Fibroblast of the conjunctiva (primary cell): Measurements from ENCODE around the gene KLK3.

Experiments used
- DNase-seq: peaks from one replicate; pipeline ENCODE4 v3.0.0-alpha.2; 2010; ENCODE audit warnings: low read depth

The KLK3 gene

GRCh38 chr19:50831026-50831396 is 23.7 kb upstream of the KLK3 start:
- no peak for DNase-seq

GRCh38 chr19:50832666-50833065 is 22.0 kb upstream of the KLK3 start:
- DNase-seq = no peak

- DNase-seq = no peak
Measured at GRCh38 chr19:50833117-50833801, 21.5 kb upstream of the KLK3 start, which contains the start of gene KLK15. KLK15 (minus strand) TSS chr19:50833574; CDS start chr19:50831492, 2,082 bp downstream.

- no peak for DNase-seq
Measured at GRCh38 chr19:50833802-50834167, 20.9 kb upstream of the KLK3 start.

- DNase-seq = no peak
Measured at GRCh38 chr19:50835103-50835784, 19.5 kb upstream of the KLK3 start.

GRCh38 chr19:50835785-50836542 is 18.8 kb upstream of the KLK3 start:
- DNase-seq = peak; percentile 2

- DNase-seq = no peak
Measured at GRCh38 chr19:50836543-50837195, 18.0 kb upstream of the KLK3 start.

GRCh38 chr19:50837300-50837699 is 17.4 kb upstream of the KLK3 start:
- no peak for DNase-seq

GRCh38 chr19:50838239-50838638 is 16.5 kb upstream of the KLK3 start:
- no peak for DNase-seq

GRCh38 chr19:50839712-50840655 is 14.7 kb upstream of the KLK3 start:
- no peak for DNase-seq

- no peak for DNase-seq
Measured at GRCh38 chr19:50842130-50842529, 12.6 kb upstream of the KLK3 start.

- DNase-seq = no peak
Measured at GRCh38 chr19:50843205-50843604, 11.5 kb upstream of the KLK3 start.

GRCh38 chr19:50843701-50844221 is 11.0 kb upstream of the KLK3 start:
- DNase-seq = no peak

GRCh38 chr19:50844296-50844935 is 10.3 kb upstream of the KLK3 start:
- DNase-seq = no peak

GRCh38 chr19:50850738-50851137 is 4.0 kb upstream of the KLK3 start:
- no peak for DNase-seq

GRCh38 chr19:50851620-50852019 is 3.1 kb upstream of the KLK3 start:
- no peak for DNase-seq

GRCh38 chr19:50857366-50857765 is 2.7 kb downstream of the KLK3 start:
- no peak for DNase-seq

- DNase-seq = no peak
Measured at GRCh38 chr19:50858886-50859285, 4.2 kb downstream of the KLK3 start.

- DNase-seq = no peak
Measured at GRCh38 chr19:50859849-50860248, 5.1 kb downstream of the KLK3 start.

GRCh38 chr19:50861010-50861409 is 6.3 kb downstream of the KLK3 start:
- no peak for DNase-seq
